HL-60 (cell line): ENCODE measurements around the gene DNAI2.

Experiments used
- DNase-seq, 2 experiments: peaks; one replicate each; pipeline ENCODE4 v3.0.0-alpha.2; 2010 to 2020; ENCODE audit warnings: low read depth in 1 of 2, low spot score in 1 of 2
- H3K27ac ChIP-seq: fragments of 250-450 bp; sonication (Bioruptor Pico); replicated peaks from 2 replicates; pipeline ENCODE4 v1.5.1; 2020; ENCODE audit warnings: mild to moderate bottlenecking, moderate library complexity
- H3K27me3 ChIP-seq: fragments of 250-450 bp; sonication (Bioruptor Pico); 2 replicates; pipeline ENCODE4 v1.5.1; 2021; ENCODE audit warnings: mild to moderate bottlenecking, moderate library complexity; ENCODE audit not compliant: insufficient read depth, poor library complexity, severe bottlenecking
- H3K4me3 ChIP-seq: replicated peaks from 2 replicates; pipeline ENCODE4 v1.5.1; 2011; ENCODE audit warnings: mild to moderate bottlenecking, control low read depth, low read length; ENCODE audit not compliant: insufficient read depth
- CTCF ChIP-seq: IDR thresholded peaks from one replicate; pipeline ENCODE4 v1.5.1; 2011; ENCODE audit warnings: low read length, control low read depth, inconsistent platforms; ENCODE audit not compliant: insufficient read depth
- GABPA ChIP-seq: IDR thresholded peaks from 2 replicates; pipeline ENCODE4 v1.6.1; 2012; ENCODE audit warnings: low read depth
- POLR2AphosphoS5 ChIP-seq: IDR thresholded peaks from 2 replicates; pipeline ENCODE4 v1.6.1; 2012; ENCODE audit warnings: low read depth
- REST ChIP-seq: IDR thresholded peaks from 2 replicates; pipeline ENCODE4 v1.6.1; 2012; ENCODE audit warnings: low read depth; ENCODE audit not compliant: insufficient replicate concordance
- SPI1 ChIP-seq: IDR thresholded peaks from 2 replicates; pipeline ENCODE4 v1.6.1; 2012; ENCODE audit warnings: low read depth, mild to moderate bottlenecking, borderline replicate concordance

DNAI2 gene

DNA sequence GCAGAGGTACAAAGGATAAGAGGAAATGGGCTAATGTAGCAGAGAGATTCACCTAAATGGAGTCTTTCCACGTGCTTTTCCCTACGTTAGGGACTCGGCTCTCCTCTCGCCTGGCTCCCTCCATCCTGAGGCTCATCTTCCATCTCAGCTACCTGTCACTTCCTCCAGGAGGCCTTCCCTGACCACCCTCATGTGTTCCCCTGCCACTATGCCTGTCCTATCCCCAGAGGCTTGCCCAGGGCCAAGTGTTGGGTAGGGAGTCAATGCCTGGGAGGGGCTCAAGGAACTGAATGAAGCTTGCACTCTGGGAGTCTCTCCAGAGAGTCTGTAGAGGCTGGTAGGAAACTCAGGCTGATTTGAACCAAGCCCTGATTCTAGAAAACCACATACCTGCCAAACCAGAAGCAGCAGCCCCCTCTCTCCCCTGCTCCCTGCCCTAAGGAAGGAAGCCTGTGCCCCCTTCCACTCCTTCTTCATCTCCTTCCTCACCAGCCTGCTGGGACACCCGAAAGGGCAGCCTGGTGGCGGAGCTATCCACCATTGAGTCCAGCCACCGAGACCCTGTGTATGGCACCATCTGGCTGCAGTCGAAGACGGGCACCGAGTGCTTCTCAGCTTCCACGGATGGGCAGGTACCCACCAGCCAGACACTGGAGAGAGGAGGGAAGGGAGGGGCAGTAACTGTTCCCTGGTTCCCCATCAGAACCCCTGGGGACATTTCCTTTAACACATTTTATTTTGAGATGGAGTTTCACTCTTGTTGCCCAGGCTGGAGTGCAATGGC is 25.4 kb downstream of the DNAI2 start:
- no peak for DNase-seq
- TF ChIP-seq POLR2AphosphoS5 (no peak), GABPA (no peak), REST (no peak), CTCF (no peak), SPI1 (no peak)
- Histone ChIP-seq H3K27me3 (peaks cover 2% of the 10 kb centered on the region), H3K27ac (no peak overlapping the region), H3K4me3 (no peak overlapping the region)

- Histone ChIP-seq H3K4me3 (no peak overlapping the region), H3K27ac (no peak overlapping the region), H3K27me3 (peaks cover 2% of the 10 kb centered on the region)
- TF ChIP-seq REST (no peak), POLR2AphosphoS5 (no peak), CTCF (no peak), GABPA (no peak), SPI1 (no peak)
- peak; percentile 25 to 64 for DNase-seq
Measured at GRCh38 chr17:74303305-74303704, 29.3 kb downstream of the DNAI2 start.

GRCh38 chr17:74304184-74304583 is 30.1 kb downstream of the DNAI2 start:
- TF ChIP-seq CTCF (no peak), POLR2AphosphoS5 (no peak), REST (no peak), GABPA (no peak), SPI1 (no peak)
- Histone ChIP-seq H3K27me3 (peaks cover 1% of the 10 kb centered on the region), H3K27ac (no peak overlapping the region), H3K4me3 (no peak overlapping the region)
- DNase-seq, result no peak
